Urothelium cell line (cell line): ENCODE measurements around the gene RAB35.

Experiments
- DNase-seq: peaks from one replicate; pipeline ENCODE4 v3.0.0; 2011; ENCODE audit warnings: low spot score, mixed read lengths
- FAIRE-seq: peaks from 2 replicates; lab custom pipeline; 2011; peaks lifted over from hg19 to GRCh38; lab: Jason Lieb, UNC

The RAB35 gene

DNA sequence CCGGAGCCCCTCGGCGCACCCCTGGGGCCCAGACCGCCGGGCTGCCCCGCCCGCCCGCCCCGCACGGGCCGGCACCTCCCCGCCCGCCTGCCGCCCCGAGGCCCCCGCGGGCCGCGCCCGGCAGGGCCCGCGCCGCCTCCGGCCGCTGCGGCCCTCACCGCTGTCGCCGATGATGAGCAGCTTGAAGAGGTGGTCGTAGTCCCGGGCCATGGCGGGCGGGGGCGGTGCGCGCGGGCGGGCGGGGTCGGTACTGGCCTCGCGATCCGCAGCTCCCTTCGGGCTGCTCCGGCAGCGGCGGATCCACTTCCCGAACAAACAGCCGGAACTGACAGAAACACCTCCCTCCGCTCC, at the start of gene RAB35:
TSS of gene RAB35 (minus strand) at position 313 of the 351 bp plus-strand sequence. CDS start at position 210, 103 bp downstream.
- no peak for DNase-seq
- FAIRE-seq: no peak

DNA sequence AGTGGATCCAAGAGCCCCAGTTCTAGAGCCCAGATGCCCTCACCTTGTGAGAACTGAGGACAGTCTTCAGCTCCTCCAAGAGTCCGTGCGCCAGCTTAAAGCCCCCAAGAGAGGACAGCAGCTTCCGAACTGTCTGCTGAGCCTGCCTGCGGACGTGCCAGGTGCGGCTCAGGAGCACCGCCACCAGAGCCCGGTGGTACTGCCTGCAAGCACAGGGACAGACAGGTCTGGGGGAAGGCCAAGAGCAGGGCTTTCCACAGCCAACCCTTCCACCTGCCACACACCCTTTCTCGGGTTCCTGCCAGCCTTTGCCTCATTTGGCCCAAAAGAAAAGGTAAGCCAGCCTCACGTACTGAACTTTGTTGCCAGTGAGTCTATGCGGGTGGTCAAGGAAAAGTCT, 47.7 kb upstream of the RAB35 start:
- FAIRE-seq (no peak), DNase-seq (no peak)

GRCh38 chr12:120162763-120163162, 46.2 kb upstream of the RAB35 start:
- DNase-seq: no peak
- no peak for FAIRE-seq

GRCh38 chr12:120161852-120162251, 45.3 kb upstream of the RAB35 start:
- FAIRE-seq (peak; percentile 13), DNase-seq (no peak)

DNA sequence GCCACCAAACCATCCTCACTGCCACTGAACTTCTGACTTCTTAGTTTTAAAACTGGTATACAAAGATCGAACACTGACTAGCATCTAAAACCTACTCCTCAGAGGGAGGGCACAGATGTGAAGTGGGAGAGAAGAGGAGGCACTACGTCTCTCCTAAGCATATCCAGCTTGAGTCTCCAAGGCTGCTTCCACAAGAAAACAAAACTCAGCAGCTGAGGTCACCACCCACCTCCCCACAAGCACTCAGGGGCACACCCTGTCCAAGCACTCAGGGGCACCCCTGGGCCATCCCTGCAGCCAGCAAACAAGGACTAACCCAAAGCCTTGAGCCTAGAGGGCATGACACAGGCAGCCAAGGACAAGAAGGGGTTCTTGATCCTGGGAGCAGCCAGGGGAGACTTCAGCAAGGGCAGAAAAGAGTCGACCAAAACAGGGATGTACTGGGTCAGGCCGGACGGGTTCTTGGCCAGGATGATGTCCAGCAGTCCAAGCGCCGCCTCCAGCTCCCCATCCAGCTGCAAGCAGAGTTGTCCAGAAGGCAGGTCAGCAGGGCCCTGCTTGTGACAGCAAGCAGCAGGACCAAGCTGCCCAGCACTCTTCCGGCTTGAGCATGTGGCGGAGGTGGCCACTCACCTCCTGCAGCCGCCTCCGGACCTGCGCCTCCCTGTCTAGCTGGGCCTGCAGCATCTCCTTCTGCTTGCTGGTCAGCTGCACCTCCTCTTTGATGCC, 43.1 kb upstream of the RAB35 start:
- DNase-seq: no peak
- FAIRE-seq: no peak

DNA sequence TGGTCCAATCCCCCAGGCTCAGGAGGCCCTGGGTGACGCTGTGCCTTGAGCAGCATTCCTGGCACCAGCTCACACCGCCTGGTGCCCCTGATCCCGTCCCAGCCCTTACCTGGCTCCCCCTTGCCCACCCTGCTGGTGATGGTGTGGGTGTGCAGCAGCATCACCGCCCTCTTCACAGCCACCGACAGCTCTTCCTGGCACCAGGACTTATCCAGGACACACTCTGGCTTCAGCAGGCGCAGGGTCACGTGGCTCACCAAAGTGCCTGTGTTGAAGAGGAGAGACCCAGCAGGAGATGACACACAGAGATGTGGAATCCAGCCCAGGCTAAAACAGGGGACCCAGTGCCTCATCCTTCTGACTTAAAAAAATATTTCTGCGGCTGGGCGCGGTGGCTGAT, 41.8 kb upstream of the RAB35 start:
- FAIRE-seq: no peak

DNA sequence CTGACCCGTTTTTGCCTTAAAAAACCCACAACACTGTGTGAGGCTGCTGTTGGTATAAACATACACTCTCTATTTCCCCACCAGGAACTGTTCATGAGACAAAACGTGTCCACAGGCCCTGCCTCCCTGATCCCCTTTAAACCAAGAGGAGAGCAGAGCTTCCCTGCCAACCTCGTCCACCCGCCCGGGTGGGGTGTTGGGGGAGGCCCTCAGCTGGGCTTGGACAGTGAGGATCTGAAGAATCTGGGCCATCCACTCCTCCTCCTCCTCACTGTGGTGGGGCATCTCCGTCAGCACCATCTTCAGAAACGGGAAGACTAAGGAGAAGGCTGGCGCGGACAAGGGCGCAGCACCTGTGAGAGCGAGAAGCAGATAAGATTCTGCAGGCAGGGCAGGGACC, 41.1 kb upstream of the RAB35 start:
- DNase-seq (no peak), FAIRE-seq (no peak)

More for the DNA sequence above, 41.8 kb upstream of the RAB35 start:
- no peak for DNase-seq

- FAIRE-seq (no peak), DNase-seq (no peak)
These were observed 40.0 kb upstream of the RAB35 start for GRCh38 chr12:120156315-120157259.

DNA sequence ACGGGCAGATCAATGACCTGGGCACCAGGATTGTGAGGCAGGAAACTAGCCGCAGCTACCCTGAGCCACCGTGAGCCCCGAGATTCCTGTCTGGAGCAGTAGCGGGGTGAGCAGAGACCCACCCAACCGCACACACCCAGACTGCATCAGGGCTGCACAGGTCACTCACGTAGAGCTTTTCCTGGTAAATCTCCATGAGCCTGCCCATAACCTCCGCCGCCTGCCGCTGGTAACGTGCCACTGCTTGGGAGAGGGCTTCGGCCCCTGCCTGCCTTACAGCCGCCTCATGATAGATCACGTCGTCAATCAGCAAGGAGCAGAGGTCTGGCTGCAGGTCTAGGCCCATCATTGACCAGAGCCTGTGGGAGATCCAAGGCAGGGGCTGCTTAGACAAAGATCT, 38.5 kb upstream of the RAB35 start:
- no peak for FAIRE-seq
- no peak for DNase-seq

GRCh38 chr12:120150919-120151525, 34.5 kb upstream of the RAB35 start:
- FAIRE-seq (no peak), DNase-seq (no peak)

- DNase-seq (no peak), FAIRE-seq (no peak)
These were observed 31.5 kb upstream of the RAB35 start for GRCh38 chr12:120148011-120148410.

- FAIRE-seq (no peak), DNase-seq (no peak)
These were observed 28.6 kb upstream of the RAB35 start for GRCh38 chr12:120145164-120145563.

DNA sequence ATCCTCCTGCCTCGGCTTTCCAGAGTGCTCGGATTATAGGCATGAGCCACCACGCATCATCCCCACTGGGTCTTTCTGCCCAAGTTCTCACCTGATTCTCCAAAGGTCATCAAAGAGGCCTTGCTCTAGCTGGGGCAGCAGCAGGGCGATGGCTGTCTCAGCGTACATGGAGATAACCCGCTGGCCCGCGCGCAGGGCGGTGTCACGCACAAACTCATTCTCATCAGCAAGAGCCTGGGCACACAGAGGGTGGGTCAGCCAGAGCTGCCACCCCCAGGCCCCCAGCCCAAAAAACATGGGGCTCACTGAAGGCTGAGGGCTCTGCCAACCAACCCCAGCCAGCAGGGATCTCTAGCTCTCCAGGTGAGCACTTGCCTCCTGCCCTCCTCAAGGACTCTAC, 27.7 kb upstream of the RAB35 start:
- DNase-seq (no peak), FAIRE-seq (no peak)

- DNase-seq (no peak), FAIRE-seq (no peak)
These were observed 25.8 kb upstream of the RAB35 start for GRCh38 chr12:120142231-120142877.

GRCh38 chr12:120141336-120141735, 24.8 kb upstream of the RAB35 start:
- FAIRE-seq: no peak

GRCh38 chr12:120140603-120141002, 24.1 kb upstream of the RAB35 start:
- FAIRE-seq: no peak

More at GRCh38 chr12:120141336-120141735, 24.8 kb upstream of the RAB35 start:
- DNase-seq: no peak

DNA sequence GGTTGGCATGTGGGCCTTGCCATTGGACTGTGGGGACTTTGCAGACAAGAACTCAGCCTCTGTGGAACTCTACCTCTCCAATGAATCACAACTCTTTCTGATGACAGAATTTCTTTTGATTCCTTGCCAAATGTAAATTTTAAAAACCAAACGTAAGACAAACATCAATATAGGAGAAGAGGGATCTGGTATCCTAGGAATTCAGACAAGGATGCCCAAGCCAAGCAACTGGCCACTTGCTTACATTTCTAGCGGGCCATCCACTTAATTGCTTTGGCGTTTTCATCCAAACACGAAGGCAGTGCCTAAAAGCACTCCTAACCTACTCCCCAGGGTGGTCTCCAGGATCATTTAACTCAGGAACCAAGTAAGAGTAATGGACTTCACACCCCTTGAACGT, 23.4 kb upstream of the RAB35 start:
- no peak for DNase-seq
- FAIRE-seq: no peak

More at GRCh38 chr12:120140603-120141002, 24.1 kb upstream of the RAB35 start:
- DNase-seq: no peak

- DNase-seq (no peak), FAIRE-seq (no peak)
These were observed 21.8 kb upstream of the RAB35 start for GRCh38 chr12:120138366-120138765.

- no peak for DNase-seq
- no peak for FAIRE-seq
These were observed 21.3 kb upstream of the RAB35 start for GRCh38 chr12:120137833-120138232.

GRCh38 chr12:120136093-120136770, 19.7 kb upstream of the RAB35 start:
- FAIRE-seq (no peak), DNase-seq (no peak)
